SK-N-SH (cell line): ENCODE measurements around the gene PIAS2. TPM values are rescaled to one million over a fixed set of nuclear protein-coding genes. Genes with fewer than 3 reads are reported as not detected.

Experiments used
- CTCF ChIA-PET: fragments of 300-600, 350-600 bp; formaldehyde crosslinking; extraction: SDS; loops from one replicate; lab custom pipeline; 2021; lab: Yijun Ruan, JAX
- POLR2A ChIA-PET: fragments of 350-600 bp; sonication (Branson Sonifier 250); formaldehyde crosslinking; extraction: SDS; loops from one replicate; lab custom pipeline; 2020; ENCODE audit warnings: antibody characterized with exemption, inconsistent platforms; lab: Yijun Ruan, JAX
- DNase-seq: peaks from one replicate; pipeline ENCODE4 v3.0.0; 2012
- H2AFZ ChIP-seq: fragments of 200-600 bp; sonication (generic); 2 replicates; pipeline ENCODE4 v1.8.1; 2016; ENCODE audit warnings: antibody characterized with exemption, mild to moderate bottlenecking, low read depth
- H3F3A ChIP-seq: fragments of 200-600 bp; sonication (generic); replicated peaks from 2 replicates; pipeline ENCODE3; 2016; ENCODE audit warnings: antibody characterized with exemption, mild to moderate bottlenecking; ENCODE audit not compliant: insufficient read depth
- H3K27ac ChIP-seq, 2 experiments: fragments of 200-500 bp in 1 of 2; fragments of 200-600 bp in 1 of 2; sonication (Bioruptor generic) in 1 of 2; sonication (generic), shearing (Covaris generic) in 1 of 2; 2 replicates each; pipeline versions ENCODE4 v1.5.1 to v1.6.1; 2014 to 2016; ENCODE audit warnings: low read depth in 2 of 2, inconsistent platforms in 1 of 2, low read length in 1 of 2, mild to moderate bottlenecking in 1 of 2, mixed read lengths in 1 of 2
- H3K27me3 ChIP-seq: fragments of 200-600 bp; sonication (generic), shearing (Covaris generic); 2 replicates; pipeline ENCODE4 v1.6.1; 2016; ENCODE audit warnings: mixed run types; ENCODE audit not compliant: insufficient read depth
- H3K36me3 ChIP-seq, 2 experiments: fragments of 200-500 bp in 1 of 2; fragments of 200-600 bp in 1 of 2; sonication (Bioruptor generic) in 1 of 2; sonication (generic) in 1 of 2; replicated peaks in 1 of 2; 2 replicates each; pipeline versions ENCODE3 to v1.5.1; 2014 to 2016; ENCODE audit warnings: low read length in 1 of 2, mild to moderate bottlenecking in 1 of 2; ENCODE audit not compliant: insufficient read depth in 2 of 2, control insufficient read depth in 1 of 2
- H3K4me1 ChIP-seq, 2 experiments: fragments of 200-500 bp in 1 of 2; fragments of 200-600 bp in 1 of 2; sonication (Bioruptor generic) in 1 of 2; sonication (generic), shearing (Covaris generic) in 1 of 2; 2 replicates each; pipeline versions ENCODE4 v1.5.1 to v1.6.1; 2014 to 2016; ENCODE audit warnings: low read depth in 1 of 2, low read length in 1 of 2, mixed run types in 1 of 2; ENCODE audit not compliant: insufficient read depth in 2 of 2, control insufficient read depth in 1 of 2
- H3K4me2 ChIP-seq: fragments of 200-600 bp; sonication (generic), shearing (Covaris generic); 2 replicates; pipeline ENCODE4 v1.6.1; 2017; ENCODE audit warnings: mixed run types
- H3K4me3 ChIP-seq, 2 experiments: fragments of 200-500 bp in 1 of 2; fragments of 200-600 bp in 1 of 2; sonication (Bioruptor generic) in 1 of 2; sonication (generic), shearing (Covaris generic) in 1 of 2; 2 replicates each; pipeline versions ENCODE4 v1.5.1 to v1.8.1; 2014 to 2016; ENCODE audit warnings: low read depth in 2 of 2, inconsistent platforms in 1 of 2, low read length in 1 of 2, mild to moderate bottlenecking in 1 of 2, mixed read lengths in 1 of 2, moderate library complexity in 1 of 2
- H3K79me2 ChIP-seq: fragments of 200-600 bp; sonication (generic); 2 replicates; pipeline ENCODE4 v1.8.1; 2017; ENCODE audit warnings: mild to moderate bottlenecking; ENCODE audit not compliant: insufficient read depth
- H3K9ac ChIP-seq: fragments of 200-600 bp; sonication (generic); 2 replicates; pipeline ENCODE4 v1.6.1; 2017; ENCODE audit warnings: mixed run types
- H3K9me2 ChIP-seq: fragments of 200-600 bp; sonication (generic); 2 replicates; pipeline ENCODE4 v1.6.1; 2017; ENCODE audit warnings: mixed run types
- H3K9me3 ChIP-seq: fragments of 200-600 bp; sonication (generic); 2 replicates; pipeline ENCODE4 v1.6.1; 2017; ENCODE audit warnings: mixed run types, mild to moderate bottlenecking, moderate library complexity
- H4K20me1 ChIP-seq: fragments of 200-600 bp; sonication (generic); 2 replicates; pipeline ENCODE4 v1.6.1; 2017; ENCODE audit warnings: mild to moderate bottlenecking, mixed run types; ENCODE audit not compliant: insufficient read depth
- EP300 ChIP-seq, 2 experiments: IDR thresholded peaks; 2 replicates each; pipeline versions ENCODE4 v1.4.0 to v1.6.1; 2012; ENCODE audit warnings: borderline replicate concordance in 1 of 2, low read depth in 1 of 2, low read length in 1 of 2
- FOXM1 ChIP-seq: IDR thresholded peaks from 2 replicates; pipeline ENCODE4 v1.4.0; 2012; ENCODE audit warnings: low read depth, mild to moderate bottlenecking
- GABPA ChIP-seq: IDR thresholded peaks from 2 replicates; pipeline ENCODE4 v1.4.0; 2012; ENCODE audit warnings: low read depth, mild to moderate bottlenecking
- MAX ChIP-seq: IDR thresholded peaks from 2 replicates; pipeline ENCODE4 v1.4.0; 2012; ENCODE audit warnings: low read depth
- MEF2A ChIP-seq: IDR thresholded peaks from 2 replicates; pipeline ENCODE4 v1.4.0; 2012; ENCODE audit warnings: low read depth, borderline replicate concordance
- MXI1 ChIP-seq: IDR thresholded peaks from 2 replicates; pipeline ENCODE4 v1.6.1; 2012; ENCODE audit warnings: mild to moderate bottlenecking, low read depth, low read length, improper control_type of control experiment
- PBX3 ChIP-seq: IDR thresholded peaks from 2 replicates; pipeline ENCODE4; 2012
- POLR2AphosphoS5 ChIP-seq: IDR thresholded peaks from 2 replicates; pipeline ENCODE4 v1.6.1; 2012; ENCODE audit warnings: low read depth, low read length
- RCOR1 ChIP-seq: fragments of 150-350 bp; IDR thresholded peaks from 2 replicates; pipeline ENCODE4 v1.6.1; 2017; ENCODE audit warnings: antibody characterized with exemption, low read length
- REST ChIP-seq: IDR thresholded peaks from 2 replicates; pipeline ENCODE4 v1.6.1; 2012; ENCODE audit warnings: mild to moderate bottlenecking, low read depth, low read length, moderate library complexity
- TAF1 ChIP-seq: IDR thresholded peaks from 2 replicates; pipeline ENCODE4 v1.6.1; 2012; ENCODE audit warnings: low read depth, mild to moderate bottlenecking, low read length, moderate library complexity, borderline replicate concordance
- TCF12 ChIP-seq: IDR thresholded peaks from 2 replicates; pipeline ENCODE4 v1.4.0; 2012
- USF2 ChIP-seq: fragments of 150-350 bp; IDR thresholded peaks from 2 replicates; pipeline ENCODE4 v1.6.1; 2017; ENCODE audit warnings: antibody characterized with exemption, low read length, low read depth, borderline replicate concordance
- YY1 ChIP-seq: IDR thresholded peaks from 2 replicates; pipeline ENCODE4 v1.4.0; 2012; ENCODE audit warnings: low read depth, mild to moderate bottlenecking
- WGBS: methylation state at CpG from one replicate; pipeline ENCODE4 v1.1.6; 2017; ENCODE audit warnings: low lambda C conversion rate; 5-methylcytosine and 5-hydroxymethylcytosine counted together
- polyA plus RNA-seq, 3 experiments: library from polyadenylated mRNA; depleted of rRNA; stranded (reverse); fragments of >200 nt; gene quantifications; 2 replicates each; pipeline ENCODE4 v1.2.3, GENCODE V29; 2012
- TF ChIP-seq, protein P1 (sequence below): fragments of 200-600 bp; sonication (generic); IDR thresholded peaks from 2 replicates; pipeline ENCODE4 v1.6.1; 2017; ENCODE audit warnings: antibody characterized with exemption, mild to moderate bottlenecking, moderate library complexity
- TF ChIP-seq, protein P2 (sequence below): IDR thresholded peaks from 2 replicates; pipeline ENCODE4 v1.4.0; 2012; ENCODE audit warnings: low read depth, borderline replicate concordance

Gene PIAS2, protein sequence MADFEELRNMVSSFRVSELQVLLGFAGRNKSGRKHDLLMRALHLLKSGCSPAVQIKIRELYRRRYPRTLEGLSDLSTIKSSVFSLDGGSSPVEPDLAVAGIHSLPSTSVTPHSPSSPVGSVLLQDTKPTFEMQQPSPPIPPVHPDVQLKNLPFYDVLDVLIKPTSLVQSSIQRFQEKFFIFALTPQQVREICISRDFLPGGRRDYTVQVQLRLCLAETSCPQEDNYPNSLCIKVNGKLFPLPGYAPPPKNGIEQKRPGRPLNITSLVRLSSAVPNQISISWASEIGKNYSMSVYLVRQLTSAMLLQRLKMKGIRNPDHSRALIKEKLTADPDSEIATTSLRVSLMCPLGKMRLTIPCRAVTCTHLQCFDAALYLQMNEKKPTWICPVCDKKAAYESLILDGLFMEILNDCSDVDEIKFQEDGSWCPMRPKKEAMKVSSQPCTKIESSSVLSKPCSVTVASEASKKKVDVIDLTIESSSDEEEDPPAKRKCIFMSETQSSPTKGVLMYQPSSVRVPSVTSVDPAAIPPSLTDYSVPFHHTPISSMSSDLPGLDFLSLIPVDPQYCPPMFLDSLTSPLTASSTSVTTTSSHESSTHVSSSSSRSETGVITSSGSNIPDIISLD
- polyA plus RNA-seq (2012; rRNA removed): 5.1 and 9.0 TPM in 2 replicates
- polyA plus RNA-seq (2012; cell fraction: cytosol; rRNA removed): 14.4 and 16.3 TPM in 2 replicates
- polyA plus RNA-seq (2012; cell fraction: nucleus; rRNA removed): 7.7 and 15.5 TPM in 2 replicates

DNA sequence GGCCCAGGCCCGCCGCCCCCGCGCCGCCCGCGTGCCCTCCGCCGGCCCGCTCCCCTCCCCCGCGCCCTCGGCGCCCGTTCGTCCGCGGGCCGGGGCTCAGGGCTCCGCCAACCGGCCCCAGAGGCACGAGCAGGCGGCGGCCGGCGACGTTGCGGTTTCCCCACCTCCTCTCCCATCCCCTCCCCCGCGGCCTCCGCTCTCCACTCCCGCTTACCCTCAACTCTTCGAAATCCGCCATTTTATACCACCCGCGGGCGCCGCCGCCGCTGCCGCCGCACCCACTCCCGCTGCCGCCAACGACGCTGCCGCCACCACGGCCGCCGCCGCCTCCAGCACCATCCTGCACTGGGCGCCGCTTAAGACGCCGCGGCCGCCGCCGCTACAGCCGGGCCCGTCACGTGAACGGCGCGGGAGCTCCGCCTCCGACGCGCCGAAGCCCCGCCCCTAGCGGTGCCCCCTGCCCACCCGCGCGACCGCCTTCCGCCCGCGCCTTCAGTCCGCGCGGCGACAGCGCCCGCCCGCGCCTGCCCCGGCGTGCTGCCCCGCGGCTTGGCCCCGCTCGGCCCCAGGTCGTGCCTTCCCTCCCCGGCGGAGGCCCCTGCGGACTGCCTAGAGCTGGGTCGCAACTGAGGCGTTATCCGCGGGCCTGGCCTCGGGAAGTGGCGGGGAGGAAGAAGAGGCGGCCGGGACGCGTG is at the start of gene PIAS2, which contains the start of gene KATNAL2:
TSS of gene PIAS2 (minus strand) at position 400 of the 695 bp plus-strand sequence. CDS start at position 238, 162 bp downstream.
TSS of gene KATNAL2 (plus strand) at position 495 of the 695 bp plus-strand sequence. CDS start 29,271 bp downstream, outside the sequence.
- H2AFZ ChIP-seq: peak within 1 kb of the TSS; percentile 94
- H3K9me2 ChIP-seq: no peaks in the 10 kb centered on the region
- H3K36me3 ChIP-seq: no peaks in the 10 kb centered on the region
- H3K4me1 ChIP-seq: peaks cover 0 to 15% of the 10 kb centered on the region in 2 experiments; a peak in 3 of 4 replicates
- H3K27me3 ChIP-seq: no peaks in the 10 kb centered on the region
- H3K79me2 ChIP-seq: peaks cover 45% of the 10 kb centered on the region
- peak within 1 kb of the TSS; percentile 62 to 81 for H3K27ac ChIP-seq
- peak; percentile 97 for DNase-seq
- H3K4me2 ChIP-seq: peak within 1 kb of the TSS; percentile 91
- ChIA-PET CTCF (interaction anchor here (0.7 to 1.6 kb wide), 5 partner anchors 12 to 837 kb away, joined by 3 read pairs; a partner anchor contains a TSS), POLR2A (interaction anchor here (0.9 to 1.0 kb wide), 2 partner anchors 23 to 134 kb away, joined by 3 read pairs; no protein-coding TSS in a partner anchor)
- 0 out of 2 replicates have a peak, but pooled peaks have one; percentile 41 for TF ChIP-seq MXI1
- TF ChIP-seq USF2: peak; percentile 69
- TF ChIP-seq, protein P1, sequence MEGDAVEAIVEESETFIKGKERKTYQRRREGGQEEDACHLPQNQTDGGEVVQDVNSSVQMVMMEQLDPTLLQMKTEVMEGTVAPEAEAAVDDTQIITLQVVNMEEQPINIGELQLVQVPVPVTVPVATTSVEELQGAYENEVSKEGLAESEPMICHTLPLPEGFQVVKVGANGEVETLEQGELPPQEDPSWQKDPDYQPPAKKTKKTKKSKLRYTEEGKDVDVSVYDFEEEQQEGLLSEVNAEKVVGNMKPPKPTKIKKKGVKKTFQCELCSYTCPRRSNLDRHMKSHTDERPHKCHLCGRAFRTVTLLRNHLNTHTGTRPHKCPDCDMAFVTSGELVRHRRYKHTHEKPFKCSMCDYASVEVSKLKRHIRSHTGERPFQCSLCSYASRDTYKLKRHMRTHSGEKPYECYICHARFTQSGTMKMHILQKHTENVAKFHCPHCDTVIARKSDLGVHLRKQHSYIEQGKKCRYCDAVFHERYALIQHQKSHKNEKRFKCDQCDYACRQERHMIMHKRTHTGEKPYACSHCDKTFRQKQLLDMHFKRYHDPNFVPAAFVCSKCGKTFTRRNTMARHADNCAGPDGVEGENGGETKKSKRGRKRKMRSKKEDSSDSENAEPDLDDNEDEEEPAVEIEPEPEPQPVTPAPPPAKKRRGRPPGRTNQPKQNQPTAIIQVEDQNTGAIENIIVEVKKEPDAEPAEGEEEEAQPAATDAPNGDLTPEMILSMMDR: no peak
- TF ChIP-seq, protein P2, sequence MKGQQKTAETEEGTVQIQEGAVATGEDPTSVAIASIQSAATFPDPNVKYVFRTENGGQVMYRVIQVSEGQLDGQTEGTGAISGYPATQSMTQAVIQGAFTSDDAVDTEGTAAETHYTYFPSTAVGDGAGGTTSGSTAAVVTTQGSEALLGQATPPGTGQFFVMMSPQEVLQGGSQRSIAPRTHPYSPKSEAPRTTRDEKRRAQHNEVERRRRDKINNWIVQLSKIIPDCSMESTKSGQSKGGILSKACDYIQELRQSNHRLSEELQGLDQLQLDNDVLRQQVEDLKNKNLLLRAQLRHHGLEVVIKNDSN: peak; percentile 88
- TF ChIP-seq GABPA: no peak
- TF ChIP-seq MAX: peak; percentile 35
- peak; percentile 61; the same call in 1 of the 2 replicates for TF ChIP-seq POLR2AphosphoS5
- TF ChIP-seq RCOR1: no peak
- 0 out of 4 replicates have a peak, but pooled peaks of 1 of the 2 experiments have one; percentile 7 for TF ChIP-seq EP300 (IDR thresholded peaks at IDR 0.05; ENCODE audit: borderline replicate concordance in 1 of 2, low read depth in 1 of 2, low read length in 1 of 2)
- TF ChIP-seq TCF12: no peak
- peak; percentile 48 for TF ChIP-seq REST
- peak; percentile 73; the same call in 1 of the 2 replicates for TF ChIP-seq TAF1
- TF ChIP-seq PBX3: no peak
- no peak for TF ChIP-seq MEF2A
- TF ChIP-seq YY1: peak; percentile 60; the same call in 1 of the 2 replicates
- TF ChIP-seq FOXM1: no peak
- WGBS: under 1% methylated on average over 23 of the region's 107 CpGs
- H3K9ac ChIP-seq: peak within 1 kb of the TSS; percentile 72
- H3F3A ChIP-seq: peaks cover 9% of the 10 kb centered on the region
- no peaks in the 10 kb centered on the region for H3K9me3 ChIP-seq
- peaks cover 12% of the 10 kb centered on the region; the same call in 1 of the 2 replicates for H4K20me1 ChIP-seq
- peak within 1 kb of the TSS; percentile 80 to 91 for H3K4me3 ChIP-seq
